22Rv1 (cell line): ENCODE results near the gene CACNB2.

Experiments used
- CTCF ChIP-seq: fragments of 450-650 bp; IDR thresholded peaks from 2 replicates; pipeline ENCODE4 v1.5.1; 2017; ENCODE audit warnings: mild to moderate bottlenecking
- ZFX ChIP-seq: fragments of 450-650 bp; IDR thresholded peaks from 2 replicates; pipeline ENCODE4 v1.6.1; 2017; ENCODE audit warnings: antibody characterized with exemption, borderline replicate concordance

GRCh38 chr10:18211862-18212261 is 71.6 kb downstream of the CACNB2 start:
- TF ChIP-seq CTCF (no peak), ZFX (no peak)
